Suprapubic skin (tissue), 3 donors: ENCODE results near the gene CDK4.

Experiments used
- CTCF ChIP-seq, 2 donors: fragments of 200-600 bp in 1 of 2; fragments of 450-650 bp in 1 of 2; sonication (generic) in 1 of 2; IDR thresholded peaks; one replicate each; pipeline ENCODE4 v1.5.1; 2016 to 2019; ENCODE audit warnings: antibody characterized with exemption in 2 of 2, mild to moderate bottlenecking in 1 of 2, moderate library complexity in 1 of 2
- POLR2A ChIP-seq, 2 donors: fragments of 450-650 bp; IDR thresholded peaks; one replicate each; pipeline ENCODE4 v1.6.1; 2017; ENCODE audit warnings: antibody characterized with exemption in 2 of 2, mild to moderate bottlenecking in 2 of 2, moderate library complexity in 2 of 2

GRCh38 chr12:57730336-57731067 lies 21.6 kb downstream of the CDK4 start:
- TF ChIP-seq CTCF (IDR thresholded peaks at IDR 0.05) = no peak
- TF ChIP-seq POLR2A (IDR thresholded peaks at IDR 0.05) = no peak
